Naive B cell (primary cell): Measurements from ENCODE around the gene MDN1. TPM values are rescaled to one million over a fixed set of nuclear protein-coding genes. Genes with fewer than 3 reads are reported as not detected.
A peak's percentile ranks its signal among the peaks of the same experiment; 100 is the strongest.

Experiments
- ATAC-seq, 2 donors: fragments of 150-1000 bp; cut with Tn5 transposase; 2 replicates each; pipeline ENCODE4 v1.10.0; 2021; ENCODE audit warnings: low read depth in 2 of 2, mild to moderate bottlenecking in 2 of 2, moderate library complexity in 2 of 2
- DNase-seq: peaks from one replicate; pipeline ENCODE4 v3.0.0; 2022
- H3K27ac Mint-ChIP-seq, 6 donors: one replicate each; pipeline ENCODE4 v1.8.0; 2020 to 2022; ENCODE audit warnings: mild to moderate bottlenecking in 6 of 6, mixed read lengths in 6 of 6, moderate library complexity in 5 of 6, inconsistent platforms in 2 of 6
- H3K27me3 Mint-ChIP-seq, 3 donors: one replicate each; pipeline ENCODE4 v1.8.0; 2021 to 2022; ENCODE audit warnings: mixed read lengths in 3 of 3, mild to moderate bottlenecking in 1 of 3
- H3K36me3 Mint-ChIP-seq, 2 donors: one replicate each; pipeline ENCODE4 v1.8.0; 2020 to 2022; ENCODE audit warnings: mixed read lengths in 2 of 2, inconsistent platforms in 1 of 2, mild to moderate bottlenecking in 1 of 2
- H3K4me1 Mint-ChIP-seq, 3 donors: one replicate each; pipeline ENCODE4 v1.8.0; 2020 to 2022; ENCODE audit warnings: mixed read lengths in 3 of 3, inconsistent platforms in 1 of 3, mild to moderate bottlenecking in 1 of 3, moderate library complexity in 1 of 3
- H3K4me3 Mint-ChIP-seq, 8 donors: one replicate each; pipeline ENCODE4 v1.8.0; 2020 to 2022; ENCODE audit warnings: mild to moderate bottlenecking in 8 of 8, mixed read lengths in 8 of 8, moderate library complexity in 8 of 8, inconsistent platforms in 2 of 8
- H3K9me3 Mint-ChIP-seq, 7 donors: one replicate each; pipeline ENCODE4 v1.8.0; 2020 to 2022; ENCODE audit warnings: mixed read lengths in 7 of 7, mild to moderate bottlenecking in 5 of 7, inconsistent platforms in 2 of 7, moderate library complexity in 1 of 7
- polyA plus RNA-seq, 6 donors: library from polyadenylated mRNA; unstranded; fragments of 300-500 nt; fragmentation: Illumina TruSeq; gene quantifications; one replicate each; pipeline ENCODE4 v1.2.3, GENCODE V29; 2021; ENCODE audit warnings: low read depth in 6 of 6

MDN1 gene
- polyA plus RNA-seq, 6 donors from 2014 or later: 4.0 to 9.6 (median 5.9) TPM

GRCh38 chr6:89694428-89694827 lies 125.2 kb downstream of the MDN1 start:
- Mint-ChIP-seq H3K9me3 (no peaks in the 10 kb centered on the region), H3K4me3 (peak overlapping the region in 1 of 8 donors; percentile 25), H3K36me3 (peaks cover 53 to 55% of the 10 kb centered on the region in 2 donors), H3K27me3 (no peaks in the 10 kb centered on the region), H3K4me1 (peaks cover 0 to 11% (median 10%) of the 10 kb centered on the region in 3 donors), H3K27ac (no peak overlapping the region)
- no peak for ATAC-seq
- no peak for DNase-seq

DNA sequence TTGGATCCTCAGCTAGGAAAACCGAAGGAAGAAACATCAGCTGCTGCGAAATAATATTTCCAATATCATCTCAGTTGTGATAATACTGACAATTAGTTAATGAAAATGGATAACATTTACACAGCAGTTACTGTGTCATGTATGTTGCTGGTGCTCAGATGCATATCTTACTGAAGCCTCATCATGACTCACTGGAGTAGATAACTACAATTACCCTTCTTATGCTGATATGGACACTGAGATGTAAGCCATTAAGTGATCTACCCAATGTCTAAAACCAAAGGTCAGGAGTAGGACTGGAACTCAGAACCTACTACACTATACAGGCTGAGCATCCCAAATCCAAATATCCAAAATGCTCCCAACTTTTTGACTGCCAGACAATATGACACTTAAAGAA lies 126.4 kb downstream of the MDN1 start:
- H3K27ac Mint-ChIP-seq: peak overlapping the region in 2 of 6 donors; percentile 61 to 85
- DNase-seq: no peak
- H3K4me3 Mint-ChIP-seq: no peak overlapping the region
- H3K36me3 Mint-ChIP-seq: peaks cover 55 to 58% of the 10 kb centered on the region in 2 donors
- no peaks in the 10 kb centered on the region for H3K9me3 Mint-ChIP-seq
- ATAC-seq: no peak
- H3K27me3 Mint-ChIP-seq: no peaks in the 10 kb centered on the region
- H3K4me1 Mint-ChIP-seq: peaks cover 0 to 11% (median 10%) of the 10 kb centered on the region in 3 donors

GRCh38 chr6:89692256-89692655 lies 127.3 kb downstream of the MDN1 start:
- Mint-ChIP-seq H3K27me3 (no peaks in the 10 kb centered on the region), H3K36me3 (peaks cover 61 to 66% of the 10 kb centered on the region in 2 donors), H3K27ac (peak overlapping the region in 1 of 6 donors; percentile 30), H3K9me3 (no peaks in the 10 kb centered on the region), H3K4me3 (no peak overlapping the region), H3K4me1 (peaks cover 0 to 11% (median 10%) of the 10 kb centered on the region in 3 donors)
- ATAC-seq: no peak
- DNase-seq: no peak

- Mint-ChIP-seq H3K27me3 (no peaks in the 10 kb centered on the region), H3K4me3 (no peak overlapping the region), H3K4me1 (peaks cover 0 to 11% (median 10%) of the 10 kb centered on the region in 3 donors), H3K9me3 (no peaks in the 10 kb centered on the region), H3K27ac (no peak overlapping the region), H3K36me3 (peaks cover 54 to 62% of the 10 kb centered on the region in 2 donors)
- DNase-seq: no peak
- ATAC-seq: no peak
Measured at GRCh38 chr6:89690944-89691324, 128.7 kb downstream of the MDN1 start.

DNA sequence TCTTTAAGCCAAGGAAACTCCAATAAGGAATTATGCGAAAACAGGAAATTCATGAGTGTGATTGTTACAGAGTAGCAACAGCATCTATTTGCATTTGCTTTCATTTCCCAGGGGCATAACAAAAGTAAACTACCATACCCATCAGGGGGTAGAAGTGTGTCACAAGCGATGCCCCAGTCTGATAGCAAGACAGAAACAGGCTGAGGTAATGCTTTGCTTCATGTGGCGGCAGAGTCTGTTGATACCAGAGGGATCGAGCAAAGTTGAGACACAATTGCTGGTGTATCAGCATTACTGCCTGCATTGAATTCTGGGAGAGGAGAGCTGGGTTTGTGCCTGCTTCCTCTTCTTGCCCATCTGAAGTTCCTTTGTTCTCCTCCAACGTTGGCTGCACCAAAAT lies 129.9 kb downstream of the MDN1 start:
- H3K27ac Mint-ChIP-seq: no peak overlapping the region
- no peak for DNase-seq
- H3K36me3 Mint-ChIP-seq: peaks cover 62 to 65% of the 10 kb centered on the region in 2 donors

GRCh38 chr6:89688328-89688727 lies 131.3 kb downstream of the MDN1 start:
- no peak overlapping the region for H3K4me3 Mint-ChIP-seq
- H3K4me1 Mint-ChIP-seq: peaks cover 0 to 11% (median 10%) of the 10 kb centered on the region in 3 donors
- ATAC-seq: no peak
- no peak for DNase-seq
- no peaks in the 10 kb centered on the region for H3K9me3 Mint-ChIP-seq
- no peaks in the 10 kb centered on the region for H3K27me3 Mint-ChIP-seq
- no peak overlapping the region for H3K27ac Mint-ChIP-seq
- peaks cover 56 to 58% of the 10 kb centered on the region in 2 donors for H3K36me3 Mint-ChIP-seq

More for the DNA sequence above, 129.9 kb downstream of the MDN1 start:
- H3K4me1 Mint-ChIP-seq: peaks cover 0 to 11% (median 10%) of the 10 kb centered on the region in 3 donors
- ATAC-seq: peak in 1 of 2 donors; percentile 20
- H3K27me3 Mint-ChIP-seq: no peaks in the 10 kb centered on the region
- H3K4me3 Mint-ChIP-seq: no peak overlapping the region
- H3K9me3 Mint-ChIP-seq: no peaks in the 10 kb centered on the region

- Mint-ChIP-seq H3K36me3 (peaks cover 38 to 43% of the 10 kb centered on the region in 2 donors), H3K4me1 (peaks cover 0 to 5% (median 4%) of the 10 kb centered on the region in 3 donors), H3K27ac (no peak overlapping the region), H3K4me3 (no peak overlapping the region), H3K9me3 (no peaks in the 10 kb centered on the region), H3K27me3 (no peaks in the 10 kb centered on the region)
- DNase-seq (no peak), ATAC-seq (no peak)
Measured at GRCh38 chr6:89685311-89685710, 134.3 kb downstream of the MDN1 start.

- no peak for ATAC-seq
Measured at GRCh38 chr6:89682991-89683390, 136.6 kb downstream of the MDN1 start.

DNA sequence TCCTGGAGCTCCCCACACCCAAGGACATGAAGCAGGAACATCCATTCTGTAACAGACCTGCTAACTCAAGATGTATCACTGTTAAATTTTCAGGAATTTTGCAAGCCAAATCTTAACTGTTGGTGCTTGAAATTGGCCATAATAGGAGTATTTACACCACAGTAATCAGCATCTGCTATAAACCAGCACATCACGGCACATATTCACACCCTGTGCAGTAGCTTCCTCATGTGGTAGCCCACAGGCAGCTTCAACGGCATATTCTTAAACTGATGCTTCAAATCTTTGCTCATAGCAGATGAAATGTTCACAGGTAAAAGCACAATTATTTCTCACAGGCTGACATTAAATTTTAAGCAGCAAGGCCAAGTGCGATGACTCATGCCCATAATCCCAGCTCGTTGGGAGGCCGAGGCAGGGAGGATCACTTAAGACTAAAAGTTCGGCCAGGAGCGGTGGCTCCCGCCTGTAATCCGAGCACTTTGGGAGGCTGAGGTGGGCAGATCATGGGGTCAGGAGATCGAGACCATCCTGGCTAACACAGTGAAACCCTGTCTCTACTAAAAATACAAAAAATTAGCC lies 137.5 kb downstream of the MDN1 start:
- Mint-ChIP-seq H3K27ac (no peak overlapping the region), H3K4me1 (no peaks in the 10 kb centered on the region), H3K27me3 (no peaks in the 10 kb centered on the region), H3K4me3 (no peak overlapping the region), H3K36me3 (peaks cover 25 to 36% of the 10 kb centered on the region in 2 donors), H3K9me3 (no peaks in the 10 kb centered on the region)
- ATAC-seq (no peak), DNase-seq (no peak)

More at GRCh38 chr6:89682991-89683390, 136.6 kb downstream of the MDN1 start:
- H3K36me3 Mint-ChIP-seq: peaks cover 29 to 37% of the 10 kb centered on the region in 2 donors
- no peak for DNase-seq
- no peak overlapping the region for H3K4me3 Mint-ChIP-seq
- no peaks in the 10 kb centered on the region for H3K4me1 Mint-ChIP-seq
- H3K27ac Mint-ChIP-seq: no peak overlapping the region
- H3K9me3 Mint-ChIP-seq: no peaks in the 10 kb centered on the region
- H3K27me3 Mint-ChIP-seq: no peaks in the 10 kb centered on the region

DNA sequence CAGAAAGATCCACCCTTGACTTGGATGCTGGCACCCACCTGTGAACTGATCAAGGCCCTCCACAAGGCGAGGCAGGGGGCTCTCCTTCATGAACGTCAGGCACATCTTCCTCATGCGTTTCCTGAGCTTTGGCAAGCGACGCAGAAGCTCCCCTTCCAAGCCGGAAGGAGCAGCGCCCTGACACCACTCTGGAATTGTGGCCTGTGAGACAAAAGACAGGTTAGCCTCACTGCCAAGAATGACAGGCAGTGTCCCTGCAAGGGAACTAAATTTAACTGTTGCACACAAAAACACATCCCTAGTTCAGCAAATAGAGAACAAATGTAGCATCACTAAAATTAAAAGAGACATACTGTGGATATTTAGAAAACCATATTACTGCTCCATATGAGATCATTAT lies 139.0 kb downstream of the MDN1 start:
- peaks cover 29 to 43% of the 10 kb centered on the region in 2 donors for H3K36me3 Mint-ChIP-seq
- H3K27ac Mint-ChIP-seq: no peak overlapping the region
- ATAC-seq: no peak

GRCh38 chr6:89680150-89680549 lies 139.4 kb downstream of the MDN1 start:
- H3K27me3 Mint-ChIP-seq: no peaks in the 10 kb centered on the region
- no peaks in the 10 kb centered on the region for H3K9me3 Mint-ChIP-seq
- no peaks in the 10 kb centered on the region for H3K4me1 Mint-ChIP-seq
- H3K27ac Mint-ChIP-seq: no peak overlapping the region
- H3K4me3 Mint-ChIP-seq: no peak overlapping the region
- DNase-seq (no peak), ATAC-seq (no peak)
- H3K36me3 Mint-ChIP-seq: peaks cover 28 to 43% of the 10 kb centered on the region in 2 donors

More for the DNA sequence above, 139.0 kb downstream of the MDN1 start:
- H3K4me3 Mint-ChIP-seq: peak overlapping the region in 1 of 8 donors; percentile 61
- no peaks in the 10 kb centered on the region for H3K9me3 Mint-ChIP-seq
- no peak for DNase-seq
- no peaks in the 10 kb centered on the region for H3K27me3 Mint-ChIP-seq
- H3K4me1 Mint-ChIP-seq: no peaks in the 10 kb centered on the region

DNA sequence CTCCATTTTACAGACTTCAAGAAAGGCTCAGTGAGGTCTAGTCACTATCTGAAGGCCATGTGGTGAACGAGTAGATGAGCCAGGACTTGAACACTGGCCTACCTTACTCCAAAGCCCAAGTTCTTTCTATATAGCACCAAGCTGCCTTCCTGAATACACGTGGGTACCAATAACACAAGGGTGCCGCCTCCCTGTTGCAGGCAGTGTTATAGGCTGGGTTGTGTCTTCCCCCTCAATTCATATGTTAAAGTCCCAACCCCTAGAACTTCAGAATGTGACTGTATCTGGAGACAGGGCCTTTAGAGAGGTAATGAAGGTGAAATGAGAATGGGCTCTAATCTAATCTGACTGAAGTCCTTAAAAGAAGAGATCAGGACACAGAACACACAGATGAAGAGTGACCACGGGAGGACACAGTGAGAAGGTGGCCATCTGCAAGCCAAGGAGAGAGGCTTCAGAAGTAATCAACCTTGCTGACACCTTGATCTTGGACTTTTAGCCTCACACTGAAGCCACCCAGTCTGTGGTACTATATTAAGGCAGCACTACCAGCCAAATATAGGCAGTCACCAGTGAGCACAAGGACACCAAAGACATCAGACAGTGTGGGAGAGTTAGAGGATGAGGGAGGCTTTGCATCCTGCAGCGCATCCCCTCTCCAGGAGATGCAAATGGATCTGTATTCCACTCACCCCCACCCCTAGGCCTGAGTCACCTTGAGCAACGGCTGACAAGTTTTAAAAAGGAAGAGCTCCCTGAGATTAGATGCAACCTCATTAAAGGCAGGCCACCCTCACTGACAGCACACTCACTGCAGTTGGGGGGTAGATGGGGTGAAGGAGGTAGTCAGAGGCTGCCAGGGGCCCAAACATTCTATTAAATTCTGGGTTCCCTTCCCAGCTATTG lies 140.1 kb downstream of the MDN1 start:
- Mint-ChIP-seq H3K9me3 (no peaks in the 10 kb centered on the region), H3K4me1 (no peaks in the 10 kb centered on the region), H3K27me3 (no peaks in the 10 kb centered on the region), H3K27ac (peak overlapping the region in 2 of 6 donors; percentile 65), H3K4me3 (no peak overlapping the region), H3K36me3 (peaks cover 28 to 42% of the 10 kb centered on the region in 2 donors)
- no peak for DNase-seq
- no peak for ATAC-seq

DNA sequence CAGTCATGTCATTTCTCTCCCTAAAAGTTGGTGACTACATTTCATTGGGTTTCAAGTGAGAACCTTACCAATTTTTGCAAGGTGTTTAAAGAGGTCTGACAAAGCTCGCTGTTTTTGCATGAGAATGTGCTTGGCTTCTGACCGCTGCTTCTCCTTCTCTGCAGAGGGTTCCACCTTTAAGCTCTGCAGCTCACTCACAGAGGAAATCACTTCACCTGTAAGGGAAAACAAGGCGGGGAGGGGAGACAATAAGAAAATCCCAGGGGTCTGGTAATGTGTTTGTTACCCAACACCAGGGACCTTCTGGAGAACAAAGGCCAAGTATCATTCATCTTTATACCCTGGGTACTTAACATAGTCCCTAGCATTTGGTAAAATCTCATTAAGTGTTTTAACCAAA lies 141.1 kb downstream of the MDN1 start:
- no peaks in the 10 kb centered on the region for H3K9me3 Mint-ChIP-seq
- no peaks in the 10 kb centered on the region for H3K4me1 Mint-ChIP-seq
- H3K4me3 Mint-ChIP-seq: no peak overlapping the region
- no peaks in the 10 kb centered on the region for H3K27me3 Mint-ChIP-seq
- DNase-seq (no peak), ATAC-seq (no peak)
- H3K36me3 Mint-ChIP-seq: peaks cover 26 to 41% of the 10 kb centered on the region in 2 donors
- peak overlapping the region in 1 of 6 donors; percentile 22 for H3K27ac Mint-ChIP-seq
